Esophagus muscularis mucosa (tissue), 3 donors: Measurements from ENCODE around the gene GAREM1.

ENCODE experiments used
- POLR2A ChIP-seq: fragments of 450-650 bp; IDR thresholded peaks from one replicate; pipeline ENCODE4 v1.6.1; 2017; ENCODE audit warnings: antibody characterized with exemption, moderate library complexity, mild to moderate bottlenecking, low read depth
- TF ChIP-seq, protein P1 (sequence below), 3 experiments: fragments of 200-600 bp in 2 of 3; fragments of 450-650 bp in 1 of 3; sonication (generic) in 2 of 3; IDR thresholded peaks; one replicate each; pipeline ENCODE4 v1.5.1; 2017 to 2019; ENCODE audit warnings: antibody characterized with exemption in 3 of 3, mild to moderate bottlenecking in 2 of 3, moderate library complexity in 1 of 3

DNA sequence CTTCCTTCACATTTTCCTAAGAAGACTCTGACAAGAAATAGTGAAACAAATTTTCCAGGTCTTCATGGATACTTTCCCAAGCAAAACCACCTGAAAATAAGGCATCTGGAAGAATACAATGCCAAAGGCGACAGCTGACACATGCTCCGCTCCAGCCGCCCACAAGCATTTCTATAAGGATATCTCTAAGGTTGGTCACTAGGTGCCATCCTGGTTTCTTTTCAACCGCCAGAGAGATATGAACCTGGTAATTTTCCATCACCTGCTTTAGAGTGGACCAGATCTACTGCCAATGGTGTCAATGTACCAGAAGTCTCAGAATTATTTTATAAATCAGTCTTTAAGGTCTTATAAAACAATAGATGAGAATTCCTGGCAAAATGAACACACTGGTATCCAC lies 97.2 kb downstream of the GAREM1 start:
- no peak for TF ChIP-seq POLR2A
- TF ChIP-seq, protein P1, sequence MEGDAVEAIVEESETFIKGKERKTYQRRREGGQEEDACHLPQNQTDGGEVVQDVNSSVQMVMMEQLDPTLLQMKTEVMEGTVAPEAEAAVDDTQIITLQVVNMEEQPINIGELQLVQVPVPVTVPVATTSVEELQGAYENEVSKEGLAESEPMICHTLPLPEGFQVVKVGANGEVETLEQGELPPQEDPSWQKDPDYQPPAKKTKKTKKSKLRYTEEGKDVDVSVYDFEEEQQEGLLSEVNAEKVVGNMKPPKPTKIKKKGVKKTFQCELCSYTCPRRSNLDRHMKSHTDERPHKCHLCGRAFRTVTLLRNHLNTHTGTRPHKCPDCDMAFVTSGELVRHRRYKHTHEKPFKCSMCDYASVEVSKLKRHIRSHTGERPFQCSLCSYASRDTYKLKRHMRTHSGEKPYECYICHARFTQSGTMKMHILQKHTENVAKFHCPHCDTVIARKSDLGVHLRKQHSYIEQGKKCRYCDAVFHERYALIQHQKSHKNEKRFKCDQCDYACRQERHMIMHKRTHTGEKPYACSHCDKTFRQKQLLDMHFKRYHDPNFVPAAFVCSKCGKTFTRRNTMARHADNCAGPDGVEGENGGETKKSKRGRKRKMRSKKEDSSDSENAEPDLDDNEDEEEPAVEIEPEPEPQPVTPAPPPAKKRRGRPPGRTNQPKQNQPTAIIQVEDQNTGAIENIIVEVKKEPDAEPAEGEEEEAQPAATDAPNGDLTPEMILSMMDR (IDR thresholded peaks at IDR 0.05) = no peak
